NOMO-1 treated with DMSO at 0.1 percent for 48 hours (cell line): ENCODE results near the gene PFN2.

ENCODE experiments used
- DNase-seq: peaks from one replicate; lab custom pipeline; 2025; ENCODE audit not compliant: unreplicated experiment; lab: John Stamatoyannopoulos, UW

Gene PFN2

GRCh38 chr3:149933008-149933407 is 37.7 kb downstream of the PFN2 start:
- DNase-seq: no peak

GRCh38 chr3:149920119-149920518 is 50.6 kb downstream of the PFN2 start:
- no peak for DNase-seq

- no peak for DNase-seq
These were observed 51.2 kb downstream of the PFN2 start for GRCh38 chr3:149919509-149919908.

GRCh38 chr3:149917124-149917667 is 53.5 kb downstream of the PFN2 start:
- DNase-seq: peak; percentile 54
